Liver (tissue), 3 donors: ENCODE data around the gene SVEP1.

Experiments
- GABPA ChIP-seq, 2 donors: IDR thresholded peaks in 1 of 2; conservative IDR thresholded peaks in 1 of 2; 2 replicates each; pipeline ENCODE4 v1.6.1; 2016; ENCODE audit warnings: antibody characterized with exemption in 2 of 2, mild to moderate bottlenecking in 1 of 2, moderate library complexity in 1 of 2
- YY1 ChIP-seq: IDR thresholded peaks from 2 replicates; pipeline ENCODE4 v1.6.1; 2016; ENCODE audit warnings: antibody characterized with exemption, mild to moderate bottlenecking
- TF ChIP-seq, protein P1 (sequence below): fragments of 150-350 bp; IDR thresholded peaks from 2 replicates; pipeline ENCODE4 v1.5.1; 2017; ENCODE audit warnings: improper control_type of control experiment, low read depth, low read length; ENCODE audit not compliant: missing input control
- TF ChIP-seq, protein P2 (sequence below): IDR thresholded peaks from 2 replicates; pipeline ENCODE4 v1.6.1; 2016; ENCODE audit warnings: antibody characterized with exemption
- donor health status: healthy.
- donor health status: healthy.

DNA sequence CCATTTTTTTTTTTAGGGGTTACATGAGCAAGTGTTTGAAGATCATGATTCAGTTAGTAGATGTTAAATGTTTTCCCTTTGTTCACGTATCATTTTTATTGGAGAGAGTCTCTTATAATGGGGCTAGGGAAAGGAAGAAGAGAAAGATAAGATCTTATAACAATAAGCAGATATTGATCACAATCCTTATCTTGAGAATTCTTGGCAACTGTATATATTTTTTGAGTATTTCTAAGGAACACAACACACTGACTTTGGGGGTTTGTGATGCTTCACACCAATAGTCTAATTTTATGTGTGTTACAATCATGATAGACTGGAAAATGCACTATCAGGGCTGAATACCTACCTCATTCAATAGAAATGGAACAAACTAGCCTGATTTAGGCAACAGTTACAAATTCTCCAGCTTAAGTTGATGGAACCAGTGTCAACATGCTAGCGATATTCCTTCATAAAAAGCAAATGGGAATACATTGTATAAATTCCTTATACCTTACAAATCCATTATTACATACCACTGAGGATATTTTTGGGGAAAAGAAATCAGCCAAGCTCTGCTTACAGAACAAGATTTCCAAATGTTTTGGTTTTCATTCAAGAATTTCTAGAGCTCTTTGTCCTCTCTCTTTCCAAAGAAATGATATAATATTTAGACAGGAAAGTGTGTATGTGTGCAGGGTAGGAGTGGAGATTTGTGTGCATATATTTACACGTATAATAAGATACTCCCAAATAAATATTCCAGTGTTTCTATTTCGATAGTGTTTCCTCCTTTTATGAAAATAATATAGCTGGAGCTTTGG is 41.5 kb downstream of the SVEP1 start:
- TF ChIP-seq, protein P1, sequence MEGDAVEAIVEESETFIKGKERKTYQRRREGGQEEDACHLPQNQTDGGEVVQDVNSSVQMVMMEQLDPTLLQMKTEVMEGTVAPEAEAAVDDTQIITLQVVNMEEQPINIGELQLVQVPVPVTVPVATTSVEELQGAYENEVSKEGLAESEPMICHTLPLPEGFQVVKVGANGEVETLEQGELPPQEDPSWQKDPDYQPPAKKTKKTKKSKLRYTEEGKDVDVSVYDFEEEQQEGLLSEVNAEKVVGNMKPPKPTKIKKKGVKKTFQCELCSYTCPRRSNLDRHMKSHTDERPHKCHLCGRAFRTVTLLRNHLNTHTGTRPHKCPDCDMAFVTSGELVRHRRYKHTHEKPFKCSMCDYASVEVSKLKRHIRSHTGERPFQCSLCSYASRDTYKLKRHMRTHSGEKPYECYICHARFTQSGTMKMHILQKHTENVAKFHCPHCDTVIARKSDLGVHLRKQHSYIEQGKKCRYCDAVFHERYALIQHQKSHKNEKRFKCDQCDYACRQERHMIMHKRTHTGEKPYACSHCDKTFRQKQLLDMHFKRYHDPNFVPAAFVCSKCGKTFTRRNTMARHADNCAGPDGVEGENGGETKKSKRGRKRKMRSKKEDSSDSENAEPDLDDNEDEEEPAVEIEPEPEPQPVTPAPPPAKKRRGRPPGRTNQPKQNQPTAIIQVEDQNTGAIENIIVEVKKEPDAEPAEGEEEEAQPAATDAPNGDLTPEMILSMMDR: no peak
- no peak for TF ChIP-seq GABPA (IDR thresholded peaks at IDR 0.05 in 1 of 2, conservative IDR thresholded peaks at IDR 0.05 in 1 of 2)
- TF ChIP-seq, protein P2, sequence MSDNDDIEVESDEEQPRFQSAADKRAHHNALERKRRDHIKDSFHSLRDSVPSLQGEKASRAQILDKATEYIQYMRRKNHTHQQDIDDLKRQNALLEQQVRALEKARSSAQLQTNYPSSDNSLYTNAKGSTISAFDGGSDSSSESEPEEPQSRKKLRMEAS: no peak
- TF ChIP-seq YY1: no peak
